GM12878 (cell line): ENCODE results near the gene SEL1L2. TPM values are rescaled to one million over a fixed set of nuclear protein-coding genes. Genes with fewer than 3 reads are reported as not detected.

ENCODE experiments used
- ATAC-seq: fragments of 200-7000 bp; cut with Tn5 transposase; 3 replicates; pipeline ENCODE4 v1.9.1; 2020; ENCODE audit warnings: mild to moderate bottlenecking, moderate library complexity
- BruUV-seq: library from RNA; stranded (reverse); fragments of 400-500 nt; replicated peaks from 2 replicates; lab custom pipeline; 2021; lab: Mats Ljungman, UMichigan
- CTCF ChIA-PET: fragments of 300-600 bp; sonication (Branson Sonifier 250); formaldehyde crosslinking; extraction: SDS; loops from one replicate; lab custom pipeline; 2021; ENCODE audit warnings: inconsistent platforms; lab: Yijun Ruan, JAX
- POLR2A ChIA-PET: fragments of 350-600 bp; formaldehyde crosslinking; extraction: SDS; loops from one replicate; lab custom pipeline; 2021; ENCODE audit warnings: inconsistent platforms; lab: Charles Lee
- RAD21 ChIA-PET: fragments of 300-600 bp; sonication (Branson Sonifier 250); formaldehyde crosslinking; loops from one replicate; lab custom pipeline; 2023; ENCODE audit warnings: antibody characterized with exemption; ENCODE audit not compliant: unreplicated experiment; lab: Charles Lee
- SMC1A ChIA-PET: fragments of 300-600 bp; sonication (Branson Sonifier 250); formaldehyde crosslinking; loops from one replicate; lab custom pipeline; 2023; ENCODE audit not compliant: unreplicated experiment, uncharacterized antibody; lab: Charles Lee
- DNase-seq: peaks from one replicate; pipeline ENCODE4 v3.0.0-alpha.2; 2011; ENCODE audit warnings: low read depth, low spot score
- FAIRE-seq: peaks from 3 replicates; lab custom pipeline; 2011; peaks lifted over from hg19 to GRCh38; lab: Jason Lieb, UNC
- H2AFZ ChIP-seq: 2 replicates; pipeline ENCODE4 v1.6.0; 2011; ENCODE audit warnings: low read depth, low read length, control low read depth; ENCODE audit not compliant: control insufficient read depth
- H3K27ac ChIP-seq: 2 replicates; pipeline ENCODE4 v1.5.1; 2011; ENCODE audit warnings: control low read depth; ENCODE audit not compliant: control insufficient read depth, insufficient read depth
- H3K27me3 ChIP-seq, 2 experiments: replicated peaks in 1 of 2; 2 replicates each; pipeline versions ENCODE4 v1.6.0 to v1.6.1; 2011; ENCODE audit warnings: low read length in 1 of 2; ENCODE audit not compliant: control insufficient read depth in 2 of 2, insufficient read depth in 2 of 2
- H3K36me3 ChIP-seq, 2 experiments: 2 replicates each; pipeline ENCODE4 v1.5.1; 2011; ENCODE audit warnings: low read length in 1 of 2; ENCODE audit not compliant: control insufficient read depth in 2 of 2, insufficient read depth in 2 of 2
- H3K4me1 ChIP-seq: 2 replicates; pipeline ENCODE4 v1.6.1; 2011; ENCODE audit warnings: mild to moderate bottlenecking, low read length, moderate library complexity, mixed read lengths; ENCODE audit not compliant: control insufficient read depth, insufficient read depth
- H3K4me2 ChIP-seq: 2 replicates; pipeline ENCODE4 v1.6.0; 2011; ENCODE audit warnings: control low read depth; ENCODE audit not compliant: control insufficient read depth, insufficient read depth
- H3K4me3 ChIP-seq: fragments of 200-600 bp; sonication (generic); 2 replicates; pipeline ENCODE4 v1.5.1; 2016
- H3K79me2 ChIP-seq: 2 replicates; pipeline ENCODE4 v1.6.0; 2011; ENCODE audit warnings: low read length; ENCODE audit not compliant: control insufficient read depth, insufficient read depth
- H3K9ac ChIP-seq: 2 replicates; pipeline ENCODE4 v1.8.0; 2011; ENCODE audit warnings: low read length, control low read depth, mixed read lengths; ENCODE audit not compliant: control insufficient read depth, insufficient read depth
- H3K9me3 ChIP-seq: replicated peaks from 3 replicates; pipeline ENCODE4 v1.5.1; 2011; ENCODE audit warnings: mild to moderate bottlenecking, low read length; ENCODE audit not compliant: control insufficient read depth, insufficient read depth
- H4K20me1 ChIP-seq: 2 replicates; pipeline ENCODE4 v1.6.0; 2011; ENCODE audit not compliant: control insufficient read depth, insufficient read depth
- BCLAF1 ChIP-seq: fragments of 450-650 bp; IDR thresholded peaks from 2 replicates; pipeline ENCODE4 v1.6.1; 2017; ENCODE audit warnings: antibody characterized with exemption, mild to moderate bottlenecking, moderate library complexity
- E2F8 ChIP-seq: fragments of 450-650 bp; IDR thresholded peaks from 2 replicates; pipeline ENCODE4 v1.6.1; 2018; ENCODE audit warnings: mild to moderate bottlenecking, low read depth, moderate library complexity; ENCODE audit not compliant: partially characterized antibody
- FOXM1 ChIP-seq: IDR thresholded peaks from 2 replicates; pipeline ENCODE4 v1.6.1; 2012; ENCODE audit warnings: low read depth, mild to moderate bottlenecking, inconsistent platforms, low read length, moderate library complexity
- HDAC2 ChIP-seq: fragments of 200-600 bp; sonication (generic); IDR thresholded peaks from 2 replicates; pipeline ENCODE4 v1.6.1; 2017
- HSF1 ChIP-seq: fragments of 150-350 bp; IDR thresholded peaks from 2 replicates; pipeline ENCODE4 v1.6.1; 2014; ENCODE audit warnings: mild to moderate bottlenecking, low read depth, low read length
- KDM1A ChIP-seq: fragments of 200-600 bp; sonication (generic); IDR thresholded peaks from 2 replicates; pipeline ENCODE4 v1.6.1; 2016; ENCODE audit warnings: borderline replicate concordance
- MEF2B ChIP-seq: fragments of 450-650 bp; IDR thresholded peaks from 2 replicates; pipeline ENCODE4 v1.6.1; 2018; ENCODE audit warnings: mild to moderate bottlenecking, moderate library complexity; ENCODE audit not compliant: partially characterized antibody, poor library complexity, severe bottlenecking
- MLLT1 ChIP-seq: fragments of 450-650 bp; IDR thresholded peaks from 2 replicates; pipeline ENCODE4 v1.6.1; 2016; ENCODE audit warnings: mild to moderate bottlenecking
- SKIL ChIP-seq: fragments of 450-650 bp; IDR thresholded peaks from 2 replicates; pipeline ENCODE4 v1.6.1; 2017; ENCODE audit warnings: mild to moderate bottlenecking, low read depth, inconsistent platforms; ENCODE audit not compliant: poor library complexity, severe bottlenecking
- SMAD5 ChIP-seq: IDR thresholded peaks from 2 replicates; pipeline ENCODE4 v1.6.1; 2016; ENCODE audit warnings: antibody characterized with exemption, low read depth
- TARDBP ChIP-seq: IDR thresholded peaks from 2 replicates; pipeline ENCODE4 v1.6.1; 2016; ENCODE audit warnings: borderline replicate concordance
- WGBS: methylation state at CpG from one replicate; pipeline ENCODE4 v1.1.6; 2016; ENCODE audit warnings: low lambda C conversion rate; ENCODE audit not compliant: insufficient replicate concordance, insufficient coverage; ENCODE audit errors: missing lambda C conversion rate; 5-methylcytosine and 5-hydroxymethylcytosine counted together
- in situ Hi-C: fragments of 300-500 bp; cut with MboI; formaldehyde crosslinking; loops from 9 replicates; pipeline ENCODE4 v1.14.3; 2018; ENCODE audit warnings: mixed read lengths
- intact Hi-C: fragments of 100-400 bp; cut with micrococcal nuclease; formaldehyde crosslinking; loops from one replicate; pipeline ENCODE4 v1.14.2; 2022; ENCODE audit not compliant: unreplicated experiment
- polyA plus RNA-seq, 11 experiments: library from polyadenylated mRNA; depleted of rRNA in 4 of 11; unstranded in 6 of 11; stranded (reverse) in 5 of 11; fragments of >200 nt; fragmentation: Nextera tagmentation in 4 of 11; fragmentation: Illumina TruSeq in 1 of 11; extraction: Ambion mirVana in 4 of 11; extraction: Trizol in 1 of 11; gene quantifications; 1 replicate in 1 of 11; 2 replicates in 10 of 11; pipeline versions ENCODE4 v1.2.1 to v1.2.3, GENCODE V29; 2011 to 2016; ENCODE audit warnings: inconsistent platforms in 2 of 11, missing spikeins in 2 of 11, low read depth in 1 of 11
- total RNA-seq, 4 experiments: library from RNA; depleted of rRNA in 3 of 4; stranded (reverse); fragments of >200 nt in 3 of 4; fragmentation: Illumina TruSeq in 1 of 4; extraction: Trizol in 1 of 4; gene quantifications; 2 replicates each; pipeline versions ENCODE4 v1.2.1 to v1.2.3, GENCODE V29; 2013 to 2021

SEL1L2 gene
- total and polyA plus RNA-seq, 10 of the 15 experiments (the other 5 are each of a cell fraction or from before 2014, with no cell fraction given) = not detected

- TF ChIP-seq SKIL = no peak
- no peak for TF ChIP-seq KDM1A
Measured at GRCh38 chr20:13831476-13831875, 158.9 kb downstream of the SEL1L2 start (continued).

- no peak overlapping the region for H3K4me2 ChIP-seq
- no TSS peak for BruUV-seq
- H2AFZ ChIP-seq = no peak overlapping the region
- no peaks in the 10 kb centered on the region for H3K27me3 ChIP-seq
- no peaks in the 10 kb centered on the region for H4K20me1 ChIP-seq
- no peaks in the 10 kb centered on the region for H3K4me1 ChIP-seq
- H3K4me3 ChIP-seq = no peak overlapping the region
- no peaks in the 10 kb centered on the region for H3K9me3 ChIP-seq
- CTCF ChIA-PET = interaction anchor here (1.2 to 1.4 kb wide), 2 partner anchors 8 to 54 kb away, joined by 4 to 7 read pairs; no protein-coding TSS in a partner anchor
- RAD21 ChIA-PET = no interaction called here
- H3K27ac ChIP-seq = no peak overlapping the region
- POLR2A ChIA-PET = interaction anchor here (1.0 kb wide), 1 partner anchor 48 kb away, joined by 3 read pairs; no protein-coding TSS in a partner anchor
- no peaks in the 10 kb centered on the region for H3K79me2 ChIP-seq
- 74% methylated on average over 5 of the region's 5 CpGs for WGBS
- no peak for ATAC-seq
- no peak for FAIRE-seq
- in situ Hi-C loops (no loop called here), intact Hi-C loops (no loop called here)
- no peak overlapping the region for H3K9ac ChIP-seq
- DNase-seq = no peak
- SMC1A ChIA-PET = interaction anchor here (0.6 kb wide), 1 partner anchor 48 kb away, joined by 3 read pairs; no protein-coding TSS in a partner anchor
- H3K36me3 ChIP-seq = no peaks in the 10 kb centered on the region
- TF ChIP-seq MLLT1 = no peak
- TF ChIP-seq HDAC2 = no peak
- no peak for TF ChIP-seq E2F8
- no peak for TF ChIP-seq HSF1
- no peak for TF ChIP-seq SMAD5
- no peak for TF ChIP-seq TARDBP
- TF ChIP-seq MEF2B = no peak
- TF ChIP-seq BCLAF1 = no peak
- no peak for TF ChIP-seq FOXM1
Measured at GRCh38 chr20:13825465-13825864, 164.9 kb downstream of the SEL1L2 start.
